NAMALWA (cell line): ENCODE data around the gene GCNA.

Source experiments
- DNase-seq: peaks from one replicate; pipeline ENCODE4 v3.0.0-alpha.2; 2015; ENCODE audit warnings: low spot score

The GCNA gene

GRCh38 chrX:71616672-71617529, 38.7 kb downstream of the GCNA start:
- DNase-seq = no peak

GRCh38 chrX:71617742-71618141, 39.5 kb downstream of the GCNA start:
- no peak for DNase-seq

GRCh38 chrX:71618303-71618721, 40.1 kb downstream of the GCNA start, which contains the start of gene CXCR3:
Gene CXCR3, minus strand, starts transcription at chrX:71618511. Its CDS starts 62 bp downstream, at chrX:71618449.
- no peak for DNase-seq

GRCh38 chrX:71618787-71619186, 40.5 kb downstream of the GCNA start:
- no peak for DNase-seq

GRCh38 chrX:71619193-71619592, 41.0 kb downstream of the GCNA start:
- DNase-seq = no peak

- DNase-seq = no peak
Observed at GRCh38 chrX:71619986-71620385, 41.7 kb downstream of the GCNA start.

GRCh38 chrX:71621603-71622002, 43.4 kb downstream of the GCNA start:
- DNase-seq = no peak

- no peak for DNase-seq
Observed at GRCh38 chrX:71622032-71622575, 43.9 kb downstream of the GCNA start.

GRCh38 chrX:71622576-71623450, 44.6 kb downstream of the GCNA start:
- peak; percentile 31 for DNase-seq

GRCh38 chrX:71623714-71624113, 45.5 kb downstream of the GCNA start:
- DNase-seq = no peak

- DNase-seq = no peak
Observed at GRCh38 chrX:71625471-71625870, 47.2 kb downstream of the GCNA start.

- no peak for DNase-seq
Observed at GRCh38 chrX:71626576-71626975, 48.3 kb downstream of the GCNA start.

GRCh38 chrX:71627588-71628404, 49.6 kb downstream of the GCNA start:
- no peak for DNase-seq

GRCh38 chrX:71629467-71629866, 51.2 kb downstream of the GCNA start:
- DNase-seq = no peak

- no peak for DNase-seq
Observed at GRCh38 chrX:71632923-71633657, 54.9 kb downstream of the GCNA start.

GRCh38 chrX:71634366-71634765, 56.1 kb downstream of the GCNA start:
- DNase-seq = no peak

- DNase-seq = peak; percentile 42
Observed at GRCh38 chrX:71636438-71637252, 58.4 kb downstream of the GCNA start.

- no peak for DNase-seq
Observed at GRCh38 chrX:71637253-71637618, 59.0 kb downstream of the GCNA start.

- no peak for DNase-seq
Observed at GRCh38 chrX:71637848-71638247, 59.6 kb downstream of the GCNA start.

- DNase-seq = no peak
Observed at GRCh38 chrX:71638409-71638808, 60.2 kb downstream of the GCNA start.
